T-cell (primary cell): ENCODE measurements around the gene MECP2. TPM values are rescaled to one million over a fixed set of nuclear protein-coding genes. Genes with fewer than 3 reads are reported as not detected.

Experiments
- ATAC-seq, 4 experiments: fragments of 200-7000 bp in 3 of 4; fragments of 150-1000 bp in 1 of 4; cut with Tn5 transposase; replicated peaks in 1 of 4; 1 replicate in 3 of 4; 2 replicates in 1 of 4; pipeline ENCODE4 v1.10.0; 2021; ENCODE audit warnings: moderate library complexity in 3 of 4, mild to moderate bottlenecking in 2 of 4, moderate number of reproducible peaks in 1 of 4
- CTCF ChIA-PET, 2 donors: fragments of 300-600 bp; sonication (Branson Sonifier 250); formaldehyde crosslinking; loops; one replicate each; lab custom pipeline; 2022; ENCODE audit warnings: antibody characterized with exemption in 2 of 2; lab: Charles Lee
- POLR2A ChIA-PET, 2 donors: fragments of 300-600 bp; sonication (Branson Sonifier 250); formaldehyde crosslinking; loops; one replicate each; lab custom pipeline; 2022; ENCODE audit warnings: antibody characterized with exemption in 2 of 2; lab: Charles Lee
- DNase-seq, 35 experiments: peaks; one replicate each; pipeline versions ENCODE4 v3.0.0 to v3.0.0-alpha.2; 2013 to 2023
- H3K27ac ChIP-seq: one replicate; pipeline ENCODE4 v1.5.1; 2013; ENCODE audit warnings: low read length
- H3K27me3 ChIP-seq, 2 experiments: replicated peaks in 1 of 2; 1 replicate in 1 of 2; 2 replicates in 1 of 2; pipeline versions ENCODE4 v1.6.1 to v1.7.0; 2013; ENCODE audit warnings: low read length in 1 of 2, mixed read lengths in 1 of 2; ENCODE audit not compliant: control insufficient read depth in 2 of 2, insufficient read depth in 2 of 2; ENCODE audit errors: extremely low read depth in 1 of 2
- H3K36me3 ChIP-seq, 2 donors: 1 replicate in 1 of 2; 2 replicates in 1 of 2; pipeline versions ENCODE4 v1.6.1 to v1.7.0; 2013; ENCODE audit warnings: low read length in 1 of 2; ENCODE audit not compliant: control insufficient read depth in 2 of 2, insufficient read depth in 1 of 2; ENCODE audit errors: extremely low read depth in 1 of 2
- H3K4me1 ChIP-seq, 2 experiments: 1 replicate in 1 of 2; 2 replicates in 1 of 2; pipeline versions ENCODE4 v1.6.1 to v1.7.0; 2013; ENCODE audit warnings: low read length in 2 of 2, mixed read lengths in 1 of 2; ENCODE audit not compliant: insufficient read depth in 2 of 2, control insufficient read depth in 1 of 2; ENCODE audit errors: extremely low read depth in 1 of 2
- H3K4me3 ChIP-seq, 2 donors: 1 replicate in 1 of 2; 2 replicates in 1 of 2; pipeline versions ENCODE4 v1.5.1 to v1.7.0; 2013; ENCODE audit warnings: mild to moderate bottlenecking in 2 of 2, low read length in 1 of 2, moderate library complexity in 1 of 2; ENCODE audit not compliant: control insufficient read depth in 1 of 2; ENCODE audit errors: extremely low read depth in 1 of 2
- H3K9me3 ChIP-seq: 2 replicates; pipeline ENCODE4 v1.7.0; 2013
- H3K27ac Mint-ChIP-seq, 2 donors: one replicate each; pipeline ENCODE4 v1.8.0; 2020 to 2021; ENCODE audit warnings: mild to moderate bottlenecking in 2 of 2, mixed read lengths in 2 of 2
- H3K27me3 Mint-ChIP-seq, 2 donors: one replicate each; pipeline ENCODE4 v1.8.0; 2021 to 2022; ENCODE audit warnings: mixed read lengths in 2 of 2
- H3K36me3 Mint-ChIP-seq: one replicate; pipeline ENCODE4 v1.8.0; 2021; ENCODE audit warnings: mixed read lengths
- H3K4me1 Mint-ChIP-seq, 3 donors: one replicate each; pipeline ENCODE4 v1.8.0; 2020 to 2022; ENCODE audit warnings: mixed read lengths in 3 of 3, mild to moderate bottlenecking in 1 of 3
- H3K4me3 Mint-ChIP-seq, 3 donors: one replicate each; pipeline ENCODE4 v1.8.0; 2020 to 2022; ENCODE audit warnings: mild to moderate bottlenecking in 3 of 3, mixed read lengths in 3 of 3, moderate library complexity in 3 of 3
- H3K9me3 Mint-ChIP-seq, 3 donors: one replicate each; pipeline ENCODE4 v1.8.0; 2020 to 2022; ENCODE audit warnings: mixed read lengths in 3 of 3
- WGBS: methylation state at CpG from one replicate; pipeline ENCODE4 v1.1.5; 2013; ENCODE audit warnings: missing lambda C conversion rate; ENCODE audit not compliant: insufficient coverage; 5-methylcytosine and 5-hydroxymethylcytosine counted together
- total RNA-seq, 35 experiments: library from RNA in 6 of 35; stranded (reverse) in 6 of 35; fragments of 120-200 nt in 1 of 35; gene quantifications; one replicate each; pipeline versions ENCODE4 v1.2.1 to v1.2.4 and lab custom pipeline; 2013 to 2026

The MECP2 gene
- total RNA-seq, 5 donors from 2014 or later (not counting 1 experiment from before 2014, with no cell fraction given), result 84.9 to 129 (median 100) TPM

DNA sequence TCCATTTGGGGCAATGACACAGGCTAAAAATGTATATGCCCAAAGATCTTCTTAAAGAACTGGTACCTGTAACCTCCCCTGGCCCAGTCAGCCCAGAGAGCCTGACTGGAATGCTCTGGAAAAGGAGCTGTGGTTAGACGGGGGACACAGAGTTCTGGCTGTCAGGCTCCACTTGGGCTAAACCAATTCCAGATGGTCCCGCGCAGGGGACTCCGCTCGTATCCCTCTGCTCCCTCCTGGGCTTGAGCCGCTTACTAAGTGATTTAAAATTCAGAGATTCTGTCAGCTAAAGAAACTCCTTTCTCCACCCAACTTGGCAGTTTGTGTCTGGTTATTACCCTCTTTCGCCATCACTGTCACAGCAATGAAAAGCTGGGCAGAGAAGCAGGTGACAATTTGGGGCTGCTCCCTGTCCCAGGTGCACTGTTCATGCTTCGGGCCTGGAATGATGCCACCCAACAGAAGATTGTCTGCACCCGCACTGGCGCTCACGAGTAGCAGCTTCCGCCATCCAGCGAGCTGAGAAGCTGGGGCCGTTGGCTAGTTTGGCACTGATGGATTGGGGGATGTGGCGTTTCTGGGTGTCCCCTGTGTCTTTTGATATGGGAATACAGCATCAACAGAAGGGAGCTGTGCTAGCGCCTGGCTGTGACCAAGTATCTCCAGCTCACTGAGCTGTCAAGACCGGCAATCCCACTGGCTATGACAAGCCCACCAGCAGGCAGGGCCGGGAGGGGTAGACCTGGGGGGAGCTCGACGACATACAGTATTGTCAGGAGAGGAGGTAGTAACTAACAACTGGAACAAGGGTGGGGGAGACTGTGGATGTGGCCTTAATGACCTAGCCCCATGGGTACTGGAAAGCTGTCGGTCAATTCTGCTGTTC lies 71.1 kb downstream of the MECP2 start:
- Histone ChIP-seq H3K4me3 (no peak overlapping the region), H3K27ac (no peak overlapping the region), H3K4me1 (no peaks in the 10 kb centered on the region), H3K9me3 (no peaks in the 10 kb centered on the region), H3K27me3 (no peaks in the 10 kb centered on the region), H3K36me3 (peaks cover 0 to 31% of the 10 kb centered on the region in 2 donors)
- H3K4me3 Mint-ChIP-seq, result no peak overlapping the region
- no peak for ATAC-seq
- H3K27me3 Mint-ChIP-seq, result peaks cover 0 to 4% of the 10 kb centered on the region in 2 donors
- CTCF ChIA-PET, result interaction anchor here in 1 of 2 donors (0.6 to 0.8 kb wide), 2 partner anchors 11 to 13 kb away, joined by 3 to 9 read pairs; no protein-coding TSS in a partner anchor
- H3K36me3 Mint-ChIP-seq, result peaks cover 6% of the 10 kb centered on the region
- no peak overlapping the region for H3K27ac Mint-ChIP-seq
- peaks cover 0 to 16% (median 10%) of the 10 kb centered on the region in 3 donors for H3K4me1 Mint-ChIP-seq
- POLR2A ChIA-PET, result interaction anchor here in 1 of 2 donors (0.8 kb wide), 1 partner anchor 22 kb away, joined by 3 read pairs; no protein-coding TSS in a partner anchor
- no peak for DNase-seq
- no peaks in the 10 kb centered on the region for H3K9me3 Mint-ChIP-seq
- 92% methylated on average over 3 of the region's 21 CpGs for whole genome bisulfite sequencing

DNA sequence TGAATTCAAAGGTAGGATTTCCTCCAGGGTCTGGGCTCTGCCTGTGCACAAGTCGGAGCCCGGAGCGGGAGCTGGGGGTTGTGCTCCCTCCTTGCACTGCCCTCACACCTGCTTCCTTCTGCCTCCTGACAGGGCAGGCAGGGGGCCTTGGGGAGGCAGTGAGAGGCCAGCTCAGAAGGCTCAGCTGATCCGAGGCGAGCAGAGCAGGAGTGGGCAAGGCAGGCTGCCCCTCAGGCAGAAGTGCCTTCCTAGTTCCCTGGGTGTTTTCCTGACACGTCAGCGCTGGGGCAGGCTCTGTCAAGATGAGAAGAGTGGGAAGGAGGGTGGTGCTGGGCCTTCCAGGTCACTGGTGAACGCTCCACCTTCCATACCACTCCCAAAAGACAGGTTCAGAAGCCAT lies 72.3 kb downstream of the MECP2 start:
- no peak overlapping the region for H3K4me3 ChIP-seq
- H3K4me1 ChIP-seq, result peaks cover 0 to 11% of the 10 kb centered on the region in 2 experiments
- Mint-ChIP-seq H3K4me3 (no peak overlapping the region), H3K36me3 (peaks cover 6% of the 10 kb centered on the region), H3K4me1 (peaks cover 4 to 23% (median 15%) of the 10 kb centered on the region in 3 donors), H3K9me3 (no peaks in the 10 kb centered on the region), H3K27ac (no peak overlapping the region), H3K27me3 (peaks cover 0 to 4% of the 10 kb centered on the region in 2 donors)
- DNase-seq (no peak), ATAC-seq (no peak)
- CTCF ChIA-PET, result no interaction called here
- H3K27me3 ChIP-seq, result no peaks in the 10 kb centered on the region
- no peaks in the 10 kb centered on the region for H3K9me3 ChIP-seq
- H3K36me3 ChIP-seq, result peaks cover 2 to 20% of the 10 kb centered on the region in 2 donors
- 100% methylated on average over 3 of the region's 8 CpGs for WGBS
- POLR2A ChIA-PET, result no interaction called here
- H3K27ac ChIP-seq, result no peak overlapping the region

DNA sequence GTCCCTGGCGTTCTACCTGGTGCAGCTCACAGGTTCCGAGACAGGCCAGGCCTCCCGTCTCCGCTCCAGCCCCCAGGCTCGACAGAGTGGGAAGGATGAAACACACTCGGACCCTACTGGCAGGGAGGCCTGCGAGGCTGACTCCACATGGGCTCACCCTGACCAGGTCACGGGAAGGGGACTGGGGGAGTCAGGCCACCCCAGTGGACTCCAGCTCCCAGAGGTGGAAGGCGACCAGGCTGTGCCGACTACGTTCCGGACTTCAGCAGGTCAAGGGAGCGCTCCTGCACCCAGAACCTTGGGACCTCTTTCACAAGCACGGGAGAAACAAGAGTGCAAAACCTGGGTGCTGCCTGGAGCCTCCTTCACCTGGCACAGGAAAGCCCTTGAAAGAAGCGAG lies 73.2 kb downstream of the MECP2 start:
- POLR2A ChIA-PET, result no interaction called here

DNA sequence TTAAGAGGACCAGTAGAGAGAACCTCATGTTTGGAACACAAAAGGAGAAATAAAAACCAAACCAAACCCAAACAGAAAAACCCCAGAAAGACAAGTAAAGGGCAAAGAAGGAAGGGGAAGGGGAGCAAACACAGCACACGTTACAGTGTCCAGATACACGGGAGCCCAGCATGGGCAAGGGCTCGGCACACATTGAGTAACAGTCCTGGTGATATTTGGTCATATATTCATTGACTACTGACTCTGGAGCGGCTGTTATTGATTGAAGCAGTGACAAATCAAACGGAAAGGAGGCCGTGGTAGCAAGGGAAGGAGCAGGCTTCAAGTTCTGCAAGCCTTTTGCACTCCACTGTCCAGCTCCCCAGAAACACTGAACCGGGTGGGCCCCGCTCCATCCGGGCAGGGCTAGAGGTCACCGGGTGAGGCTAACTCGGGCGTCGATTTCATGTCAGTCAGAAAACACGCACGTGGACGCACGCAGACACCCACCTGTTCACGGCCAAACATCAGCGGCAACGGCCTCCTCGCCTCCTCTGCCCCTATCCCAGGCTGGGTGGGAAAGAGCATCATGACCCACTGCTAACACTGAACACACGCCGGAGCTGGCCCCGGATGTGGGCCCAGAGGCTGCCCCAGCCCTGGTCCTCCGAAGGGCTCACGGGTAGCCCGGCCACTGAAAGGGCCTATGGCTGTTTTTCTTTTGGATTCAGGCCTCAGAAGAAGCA lies 74.1 kb downstream of the MECP2 start:
- peaks cover 0 to 4% of the 10 kb centered on the region in 2 donors for H3K27me3 Mint-ChIP-seq
- Histone ChIP-seq H3K27ac (no peak overlapping the region), H3K4me1 (peaks cover 0 to 19% of the 10 kb centered on the region in 2 experiments), H3K9me3 (no peaks in the 10 kb centered on the region), H3K36me3 (peaks cover 2 to 11% of the 10 kb centered on the region in 2 donors), H3K27me3 (no peaks in the 10 kb centered on the region), H3K4me3 (no peak overlapping the region)
- no peaks in the 10 kb centered on the region for H3K9me3 Mint-ChIP-seq
- POLR2A ChIA-PET, result no interaction called here
- H3K27ac Mint-ChIP-seq, result peak overlapping the region in 1 of 2 donors; percentile 71
- no peak for ATAC-seq
- CTCF ChIA-PET, result no interaction called here
- no peak for DNase-seq
- H3K36me3 Mint-ChIP-seq, result peaks cover 3% of the 10 kb centered on the region
- no peak overlapping the region for H3K4me3 Mint-ChIP-seq
- H3K4me1 Mint-ChIP-seq, result peaks cover 5 to 19% (median 17%) of the 10 kb centered on the region in 3 donors
- 92% methylated on average over 11 of the region's 27 CpGs for WGBS

More for the DNA sequence above, 73.2 kb downstream of the MECP2 start:
- no peak overlapping the region for H3K4me3 Mint-ChIP-seq
- peaks cover 2 to 11% of the 10 kb centered on the region in 2 donors for H3K36me3 ChIP-seq
- H3K9me3 Mint-ChIP-seq, result no peaks in the 10 kb centered on the region
- no peak overlapping the region for H3K27ac Mint-ChIP-seq
- H3K4me1 ChIP-seq, result peaks cover 0 to 12% of the 10 kb centered on the region in 2 experiments
- H3K4me3 ChIP-seq, result no peak overlapping the region
- ATAC-seq (no peak), DNase-seq (no peak)
- peaks cover 6% of the 10 kb centered on the region for H3K36me3 Mint-ChIP-seq
- no peaks in the 10 kb centered on the region for H3K9me3 ChIP-seq
- CTCF ChIA-PET, result no interaction called here
- no peaks in the 10 kb centered on the region for H3K27me3 ChIP-seq
- peaks cover 5 to 24% (median 16%) of the 10 kb centered on the region in 3 donors for H3K4me1 Mint-ChIP-seq
- 89% methylated on average over 3 of the region's 15 CpGs for WGBS
- peaks cover 0 to 4% of the 10 kb centered on the region in 2 donors for H3K27me3 Mint-ChIP-seq
- no peak overlapping the region for H3K27ac ChIP-seq

DNA sequence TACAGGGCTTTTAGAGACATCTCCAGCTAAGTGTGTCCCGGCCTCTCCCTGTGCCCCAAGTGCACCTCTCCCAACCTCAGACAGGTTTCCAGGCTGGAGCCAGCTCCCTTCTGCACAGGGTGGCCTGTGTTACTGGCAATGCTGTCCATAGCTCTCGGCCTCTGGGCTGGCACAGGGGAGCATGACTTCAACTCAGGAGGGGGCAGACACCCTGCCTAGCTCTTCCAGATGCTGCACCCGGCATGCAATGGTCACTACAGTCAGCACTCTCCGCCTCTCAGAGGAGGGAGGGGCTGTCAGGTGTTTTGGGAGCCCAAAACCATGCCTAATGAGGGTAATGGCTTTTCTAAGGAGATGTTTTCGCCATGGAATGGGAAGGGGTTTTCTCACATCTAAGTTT lies 75.4 kb downstream of the MECP2 start:
- Mint-ChIP-seq H3K4me1 (peaks cover 5 to 15% (median 15%) of the 10 kb centered on the region in 3 donors), H3K36me3 (no peaks in the 10 kb centered on the region), H3K9me3 (no peaks in the 10 kb centered on the region), H3K27ac (peak overlapping the region; percentile 36 to 39), H3K4me3 (no peak overlapping the region), H3K27me3 (peaks cover 0 to 4% of the 10 kb centered on the region in 2 donors)
- Histone ChIP-seq H3K4me1 (peaks cover 0 to 29% of the 10 kb centered on the region in 2 experiments), H3K9me3 (no peaks in the 10 kb centered on the region), H3K36me3 (peaks cover 2 to 11% of the 10 kb centered on the region in 2 donors), H3K27ac (no peak overlapping the region), H3K27me3 (no peaks in the 10 kb centered on the region), H3K4me3 (no peak overlapping the region)
- ATAC-seq (no peak), DNase-seq (no peak)
- CTCF ChIA-PET, result no interaction called here
- WGBS, result no CpG with 5 or more reads among the region's 5 CpGs
- POLR2A ChIA-PET, result no interaction called here

DNA sequence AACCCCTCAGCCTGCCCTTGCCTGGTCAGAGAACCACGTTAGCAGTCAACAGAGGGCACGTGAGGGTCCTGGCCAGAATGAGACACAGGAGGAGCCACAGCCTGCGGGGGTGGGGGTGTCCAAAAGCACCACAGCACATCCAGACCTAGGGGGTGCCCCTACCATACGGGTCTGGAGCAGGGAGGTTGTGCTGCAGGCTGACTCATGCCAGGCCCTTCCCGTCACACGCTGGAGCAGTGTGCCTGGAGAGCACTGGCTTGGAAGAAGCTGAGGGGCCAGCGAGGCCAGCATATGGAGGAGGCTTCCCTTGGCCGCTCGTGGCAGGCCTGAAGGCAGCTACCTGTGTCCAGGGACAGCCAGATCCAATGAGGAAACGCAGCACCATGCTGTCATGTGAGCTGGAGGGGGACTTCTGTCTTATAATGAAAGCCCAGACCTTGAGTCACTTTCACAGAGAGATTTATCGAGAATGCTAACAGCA lies 76.3 kb downstream of the MECP2 start:
- H3K27me3 Mint-ChIP-seq, result peaks cover 0 to 4% of the 10 kb centered on the region in 2 donors
- peaks cover 5 to 15% (median 15%) of the 10 kb centered on the region in 3 donors for H3K4me1 Mint-ChIP-seq
- 58% methylated on average over 6 of the region's 11 CpGs for WGBS
- no peak overlapping the region for H3K27ac ChIP-seq
- H3K9me3 Mint-ChIP-seq, result no peaks in the 10 kb centered on the region
- no peak overlapping the region for H3K27ac Mint-ChIP-seq
- H3K4me3 ChIP-seq, result no peak overlapping the region
- no peaks in the 10 kb centered on the region for H3K36me3 Mint-ChIP-seq
- H3K4me1 ChIP-seq, result peaks cover 0 to 37% of the 10 kb centered on the region in 2 experiments
- H3K36me3 ChIP-seq, result peaks cover 2 to 17% of the 10 kb centered on the region in 2 donors
- no peaks in the 10 kb centered on the region for H3K27me3 ChIP-seq
- ATAC-seq (no peak), DNase-seq (no peak)
- H3K9me3 ChIP-seq, result no peaks in the 10 kb centered on the region
- ChIA-PET POLR2A (interaction anchor here in 1 of 2 donors (0.5 kb wide), 1 partner anchor 69 kb away, joined by 3 read pairs; no protein-coding TSS in a partner anchor), CTCF (no interaction called here)
- H3K4me3 Mint-ChIP-seq, result no peak overlapping the region
